GM15510 (cell line): ENCODE measurements around the gene NCKAP5.

Experiments
- POLR2A ChIP-seq: IDR thresholded peaks from 3 replicates; pipeline ENCODE4 v1.6.1; 2011; ENCODE audit warnings: borderline replicate concordance; ENCODE audit not compliant: insufficient read length; ENCODE audit errors: extremely low read depth

NCKAP5 gene

GRCh38 chr2:133345638-133346037 lies 222.6 kb downstream of the NCKAP5 start:
- no peak for TF ChIP-seq POLR2A

- TF ChIP-seq POLR2A: no peak
Observed at GRCh38 chr2:133344849-133345248, 223.4 kb downstream of the NCKAP5 start.

- TF ChIP-seq POLR2A: no peak
Observed at GRCh38 chr2:133343018-133343352, 225.3 kb downstream of the NCKAP5 start.

GRCh38 chr2:133342286-133343017 lies 225.8 kb downstream of the NCKAP5 start:
- no peak for TF ChIP-seq POLR2A

- TF ChIP-seq POLR2A: no peak
Observed at GRCh38 chr2:133341575-133341974, 226.7 kb downstream of the NCKAP5 start.

- TF ChIP-seq POLR2A: no peak
Observed at GRCh38 chr2:133338224-133338623, 230.0 kb downstream of the NCKAP5 start.

GRCh38 chr2:133334923-133335322 lies 233.3 kb downstream of the NCKAP5 start:
- no peak for TF ChIP-seq POLR2A

- no peak for TF ChIP-seq POLR2A
Observed at GRCh38 chr2:133333181-133333580, 235.1 kb downstream of the NCKAP5 start.

GRCh38 chr2:133331436-133331835 lies 236.8 kb downstream of the NCKAP5 start:
- TF ChIP-seq POLR2A: no peak

- TF ChIP-seq POLR2A: no peak
Observed at GRCh38 chr2:133326652-133327397, 241.4 kb downstream of the NCKAP5 start.

- TF ChIP-seq POLR2A: no peak
Observed at GRCh38 chr2:133324150-133324561, 244.1 kb downstream of the NCKAP5 start.

GRCh38 chr2:133322909-133323308 lies 245.4 kb downstream of the NCKAP5 start:
- no peak for TF ChIP-seq POLR2A

GRCh38 chr2:133317178-133317577 lies 251.1 kb downstream of the NCKAP5 start:
- TF ChIP-seq POLR2A: no peak

- TF ChIP-seq POLR2A: no peak
Observed at GRCh38 chr2:133316557-133316956, 251.7 kb downstream of the NCKAP5 start.

- TF ChIP-seq POLR2A: no peak
Observed at GRCh38 chr2:133315280-133315679, 253.0 kb downstream of the NCKAP5 start.

- no peak for TF ChIP-seq POLR2A
Observed at GRCh38 chr2:133314795-133315194, 253.5 kb downstream of the NCKAP5 start.
